HCT116 (cell line): Measurements from ENCODE around the gene RAP1GAP2.

ENCODE experiments used
- CBX3 ChIP-seq: IDR thresholded peaks from 2 replicates; pipeline ENCODE4 v1.6.1; 2012; ENCODE audit warnings: low read depth
- CEBPB ChIP-seq: IDR thresholded peaks from 2 replicates; pipeline ENCODE4 v1.6.1; 2012; ENCODE audit warnings: low read depth
- CTCF ChIP-seq, 3 experiments: fragments of 200-600 bp in 1 of 3; sonication (generic) in 1 of 3; IDR thresholded peaks in 2 of 3; conservative IDR thresholded peaks in 1 of 3; 2 replicates each; pipeline ENCODE4 v1.5.1; 2012 to 2017; ENCODE audit warnings: low read depth in 2 of 3, low read length in 2 of 3, antibody characterized with exemption in 1 of 3, borderline replicate concordance in 1 of 3, control low read depth in 1 of 3, mild to moderate bottlenecking in 1 of 3, mixed read lengths in 1 of 3, mixed run types in 1 of 3, moderate library complexity in 1 of 3; ENCODE audit not compliant: insufficient read depth in 1 of 3
- EZH2 ChIP-seq: fragments of 200-600 bp; sonication (generic); IDR thresholded peaks from 2 replicates; pipeline ENCODE4 v1.6.1; 2017; ENCODE audit warnings: antibody characterized with exemption, mixed run types
- EZH2phosphoT487 ChIP-seq: fragments of 200-600 bp; IDR thresholded peaks from 2 replicates; pipeline ENCODE4 v1.6.1; 2018; ENCODE audit warnings: antibody characterized with exemption, borderline replicate concordance
- MAX ChIP-seq: IDR thresholded peaks from 2 replicates; pipeline ENCODE4 v1.6.1; 2012
- POLR2A ChIP-seq: IDR thresholded peaks from 2 replicates; pipeline ENCODE4 v1.7.0; 2011; ENCODE audit warnings: borderline replicate concordance; ENCODE audit not compliant: insufficient read depth, insufficient read length; ENCODE audit errors: extremely low read depth
- POLR2AphosphoS5 ChIP-seq: IDR thresholded peaks from 2 replicates; pipeline ENCODE4 v1.6.1; 2011; ENCODE audit warnings: mild to moderate bottlenecking, low read depth, low read length, moderate library complexity
- RAD21 ChIP-seq: IDR thresholded peaks from 2 replicates; pipeline ENCODE4 v1.6.1; 2012; ENCODE audit warnings: low read depth, mild to moderate bottlenecking
- SP1 ChIP-seq: IDR thresholded peaks from 2 replicates; pipeline ENCODE4 v1.6.1; 2012; ENCODE audit warnings: low read depth
- SRF ChIP-seq: IDR thresholded peaks from 2 replicates; pipeline ENCODE4 v1.6.1; 2012; ENCODE audit warnings: low read depth
- TCF7L2 ChIP-seq: IDR thresholded peaks from 2 replicates; pipeline ENCODE4 v1.7.0; 2011; ENCODE audit warnings: borderline replicate concordance, inconsistent platforms; ENCODE audit not compliant: insufficient read depth, insufficient read length; ENCODE audit errors: extremely low read depth
- ZBTB33 ChIP-seq: IDR thresholded peaks from 2 replicates; pipeline ENCODE4 v1.6.1; 2011; ENCODE audit warnings: mild to moderate bottlenecking, low read length, moderate library complexity; ENCODE audit not compliant: insufficient replicate concordance; ENCODE audit errors: extremely low read depth
- ZFX ChIP-seq: fragments of 450-650 bp; IDR thresholded peaks from 2 replicates; pipeline ENCODE4 v1.6.1; 2017

- no peak for TF ChIP-seq EZH2phosphoT487
- TF ChIP-seq RAD21, result no peak
- TF ChIP-seq CTCF (IDR thresholded peaks at IDR 0.05 in 2 of 3, conservative IDR thresholded peaks at IDR 0.05 in 1 of 3; ENCODE audit: borderline replicate concordance in 1 of 3, insufficient read depth in 1 of 3, low read depth in 2 of 3, low read length in 2 of 3), result no peak
- no peak for TF ChIP-seq EZH2
- no peak for TF ChIP-seq POLR2A
- TF ChIP-seq CBX3, result no peak
- TF ChIP-seq SP1, result no peak
- no peak for TF ChIP-seq CEBPB
- TF ChIP-seq SRF, result no peak
- no peak for TF ChIP-seq POLR2AphosphoS5
- no peak for TF ChIP-seq MAX
- TF ChIP-seq ZFX, result no peak
- TF ChIP-seq ZBTB33, result no peak
- TF ChIP-seq TCF7L2, result no peak
Measured at GRCh38 chr17:2950846-2951245, 154.6 kb downstream of the RAP1GAP2 start.
